Vagina (tissue), 2 donors: ENCODE measurements around the gene TMEM163.

Source experiments
- CTCF ChIP-seq, 3 experiments: fragments of 450-650 bp in 2 of 3; fragments of 200-600 bp in 1 of 3; sonication (generic) in 1 of 3; IDR thresholded peaks; one replicate each; pipeline ENCODE4 v1.5.1; 2017 to 2019; ENCODE audit warnings: antibody characterized with exemption in 3 of 3, mild to moderate bottlenecking in 2 of 3, moderate library complexity in 2 of 3
- POLR2A ChIP-seq, 2 donors: fragments of 450-650 bp; IDR thresholded peaks; one replicate each; pipeline ENCODE4 v1.6.1; 2017; ENCODE audit warnings: antibody characterized with exemption in 2 of 2, mild to moderate bottlenecking in 2 of 2, moderate library complexity in 2 of 2
- POLR2AphosphoS5 ChIP-seq, 2 donors: sonication (generic); formaldehyde crosslinking; IDR thresholded peaks; one replicate each; pipeline ENCODE4 v1.9.0; 2017; ENCODE audit warnings: antibody characterized with exemption in 2 of 2, mild to moderate bottlenecking in 2 of 2, low read depth in 1 of 2; ENCODE audit not compliant: insufficient read depth in 1 of 2

- TF ChIP-seq CTCF (IDR thresholded peaks at IDR 0.05) (no peak), POLR2A (IDR thresholded peaks at IDR 0.05) (no peak), POLR2AphosphoS5 (IDR thresholded peaks at IDR 0.05; ENCODE audit: insufficient read depth in 1 of 2, low read depth in 1 of 2) (no peak)
These were observed 130.2 kb downstream of the TMEM163 start for GRCh38 chr2:134588556-134588955.
